GM21737 (cell line): ENCODE data around the gene GPATCH2L.

Source experiments
- ATAC-seq: cut with Tn5 transposase; IDR thresholded peaks from one replicate; pipeline ENCODE4 v1.9.1; 2021; ENCODE audit warnings: mild to moderate bottlenecking, moderate library complexity; ENCODE audit not compliant: unreplicated experiment

GPATCH2L gene

GRCh38 chr14:76135722-76136121 is 16.0 kb upstream of the GPATCH2L start:
- no peak for ATAC-seq

DNA sequence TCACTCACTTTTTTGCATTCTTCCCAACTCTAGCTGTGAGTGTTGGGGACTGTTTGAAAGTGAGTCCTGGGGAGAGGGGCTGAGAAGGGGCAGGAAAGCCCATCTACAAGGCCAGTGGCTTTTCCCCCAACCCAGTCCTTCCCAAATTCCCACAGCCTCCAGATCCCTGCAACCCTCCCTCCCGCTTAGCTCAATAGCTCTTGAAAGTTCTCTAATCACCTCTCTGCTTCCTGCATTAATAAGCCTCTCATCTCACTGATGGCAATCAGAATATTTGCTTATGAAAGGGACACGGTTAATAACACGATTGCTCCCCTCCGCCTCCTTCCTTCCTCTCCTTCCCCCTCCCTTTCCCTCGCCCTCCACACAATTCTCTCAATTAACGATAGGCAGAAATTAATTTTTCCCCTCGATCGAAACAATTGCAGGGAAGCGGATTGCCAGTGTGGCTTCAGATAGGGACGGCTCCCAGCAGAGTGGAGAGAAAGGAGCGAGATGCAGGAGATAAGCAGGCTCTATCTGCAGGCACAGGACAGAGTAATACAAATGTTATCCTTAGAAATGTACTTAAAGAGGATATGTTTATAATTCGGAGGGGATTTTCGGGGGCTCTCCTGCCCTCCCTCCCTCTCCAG is 15.1 kb upstream of the GPATCH2L start:
- ATAC-seq: no peak

DNA sequence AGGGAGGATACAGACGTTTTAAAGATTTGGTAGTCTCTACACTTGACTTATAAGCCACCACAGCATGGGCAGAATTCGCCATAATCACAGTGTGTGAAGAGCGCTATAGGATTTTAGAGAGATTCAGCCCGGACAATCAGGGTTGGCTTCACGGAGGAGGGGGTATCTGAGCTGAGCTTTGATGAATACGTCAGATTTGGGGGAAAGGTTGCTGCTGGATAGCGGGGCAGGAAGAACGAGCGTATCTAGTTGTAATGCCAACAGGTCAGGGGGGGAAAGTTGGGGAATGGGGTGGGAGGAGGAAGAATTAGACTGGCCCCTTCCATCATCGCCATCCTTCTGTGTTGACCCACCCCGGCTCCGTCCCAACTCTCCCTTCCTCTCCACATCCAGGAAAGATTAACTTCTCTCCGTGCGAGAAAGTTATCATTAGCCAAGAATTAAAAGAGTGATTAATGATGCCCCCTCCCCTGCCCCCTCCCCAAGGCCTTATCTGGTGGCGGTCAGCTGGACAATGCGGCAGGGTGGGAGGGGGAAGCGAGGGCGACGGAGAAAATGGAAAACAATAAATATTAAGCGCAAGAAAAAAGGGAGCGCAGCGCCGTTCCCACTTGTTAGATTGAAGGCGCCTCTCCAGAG is 13.5 kb upstream of the GPATCH2L start:
- ATAC-seq: no peak

DNA sequence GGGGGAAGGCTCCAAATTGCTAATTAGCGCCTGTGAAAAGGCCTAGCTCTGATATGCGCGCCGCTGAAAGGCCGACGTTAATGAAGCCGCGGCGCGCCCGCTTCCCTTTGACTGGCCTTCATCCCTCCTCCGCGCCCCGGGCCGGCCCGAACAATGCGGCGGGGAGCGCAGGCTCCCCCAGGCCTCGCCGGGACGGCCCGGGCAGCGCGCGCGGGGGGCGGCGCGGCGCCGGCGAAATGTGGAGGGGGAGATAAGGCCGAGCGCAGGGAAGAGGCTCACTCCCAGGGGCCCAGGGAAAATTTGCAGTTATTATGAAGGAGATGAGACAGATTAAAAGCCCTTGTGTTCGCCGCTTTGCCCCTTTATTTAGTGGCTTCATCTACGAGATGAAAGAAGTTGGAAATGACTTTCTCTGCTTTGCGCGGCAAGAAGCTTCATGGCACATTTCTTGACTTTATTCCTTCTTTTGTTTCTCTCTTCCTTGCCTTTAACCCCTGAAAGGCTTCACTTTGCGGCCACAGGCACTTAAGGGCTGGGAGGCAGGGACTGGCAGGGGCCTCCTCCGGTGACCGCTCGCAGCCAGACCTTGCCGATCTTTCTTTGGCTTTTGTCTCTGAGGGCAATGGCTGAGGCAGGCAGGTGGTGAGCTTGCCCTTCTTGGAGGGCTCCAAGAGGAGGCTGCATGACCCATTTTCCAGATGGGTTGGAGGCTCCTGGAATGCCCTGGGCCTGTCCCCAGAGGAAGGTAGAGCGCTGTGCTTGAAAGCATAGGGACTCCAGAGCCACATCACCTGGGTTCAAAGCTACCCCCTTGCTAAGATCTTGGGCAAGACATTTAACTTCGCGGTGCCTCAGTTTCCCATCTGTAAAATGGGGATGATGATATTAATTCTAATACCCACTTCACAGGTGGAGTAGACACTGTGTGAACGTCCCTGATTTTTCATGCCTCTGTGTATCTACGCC is 12.7 kb upstream of the GPATCH2L start:
- no peak for ATAC-seq

DNA sequence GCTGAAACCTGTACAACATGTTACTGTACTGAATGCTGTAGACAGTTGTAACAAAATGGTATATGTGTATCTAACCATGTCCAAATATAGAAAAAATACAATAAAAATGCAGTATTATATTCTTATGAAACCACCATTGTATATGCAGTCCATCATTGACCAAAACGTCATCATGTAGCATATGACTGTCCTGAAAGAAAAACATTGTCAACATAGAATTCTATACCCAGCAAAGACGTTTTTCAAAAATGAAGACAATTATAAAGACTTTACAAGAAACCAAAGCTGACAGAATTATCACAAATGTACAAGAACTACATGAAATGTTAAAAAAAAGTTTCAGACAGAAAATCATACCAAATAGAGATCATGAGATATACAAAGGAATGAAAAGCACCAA is 8.1 kb upstream of the GPATCH2L start:
- ATAC-seq: no peak

- ATAC-seq: no peak
These were observed 4.7 kb upstream of the GPATCH2L start for GRCh38 chr14:76146976-76147375.

DNA sequence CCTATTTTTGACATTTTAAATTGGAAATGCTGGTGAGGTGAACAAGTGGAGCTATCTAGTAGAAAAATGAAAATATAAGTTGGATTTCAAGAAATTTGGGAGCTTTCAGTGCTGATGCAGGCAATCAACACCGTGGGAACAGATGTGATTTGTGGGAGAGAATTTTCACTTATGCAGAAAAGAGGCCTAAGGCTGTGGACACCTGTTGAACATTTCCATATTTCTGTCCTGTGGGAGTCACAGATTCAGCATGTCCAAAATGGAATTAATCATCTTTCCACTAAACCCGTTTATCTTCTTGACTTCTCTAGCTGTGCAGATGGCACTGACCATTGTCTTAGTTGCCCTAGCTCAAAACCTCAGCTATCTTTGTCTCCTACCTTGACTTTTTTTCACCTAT is 2.5 kb upstream of the GPATCH2L start:
- no peak for ATAC-seq

GRCh38 chr14:76152333-76152681 is 585 bp downstream of the GPATCH2L start:
- ATAC-seq: peak; percentile 69

DNA sequence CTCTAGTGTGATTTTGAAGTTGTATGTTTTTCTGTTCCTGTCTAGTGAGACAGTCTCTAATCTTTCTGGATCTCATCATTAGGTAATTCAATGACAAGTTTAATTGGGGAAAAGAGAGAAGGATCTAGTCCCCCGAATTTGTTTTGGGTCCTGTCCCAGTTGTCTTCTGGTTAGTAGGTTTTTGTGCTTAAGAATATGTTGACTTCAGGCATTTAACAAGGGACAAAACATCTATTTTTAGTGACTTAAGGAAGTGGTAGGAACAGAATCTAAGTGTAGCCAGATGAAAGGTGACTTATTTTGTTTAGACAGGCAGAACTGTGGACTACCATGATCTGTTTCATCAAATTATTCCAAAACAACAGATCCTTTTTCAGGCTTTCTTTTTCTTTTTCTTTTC is 2.2 kb downstream of the GPATCH2L start:
- no peak for ATAC-seq

DNA sequence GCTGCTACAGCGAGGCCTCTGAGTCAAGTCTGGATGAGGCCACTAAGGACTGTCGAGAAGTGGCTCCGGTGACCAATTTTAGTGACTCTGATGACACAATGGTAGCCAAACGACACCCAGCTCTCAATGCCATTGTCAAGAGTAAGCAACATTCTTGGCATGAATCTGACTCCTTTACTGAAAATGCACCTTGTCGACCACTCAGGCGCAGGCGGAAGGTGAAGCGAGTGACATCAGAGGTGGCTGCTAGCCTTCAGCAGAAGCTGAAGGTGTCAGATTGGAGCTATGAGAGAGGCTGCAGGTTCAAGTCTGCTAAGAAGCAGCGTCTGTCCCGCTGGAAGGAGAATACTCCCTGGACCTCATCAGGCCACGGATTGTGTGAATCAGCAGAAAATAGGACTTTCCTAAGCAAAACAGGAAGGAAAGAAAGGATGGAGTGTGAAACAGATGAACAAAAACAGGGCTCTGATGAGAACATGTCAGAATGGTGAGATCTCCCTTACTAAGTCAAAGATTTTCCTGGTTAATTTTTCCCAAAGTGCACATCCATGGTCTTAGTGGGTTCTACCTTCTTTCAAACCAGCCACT is 2.9 kb downstream of the GPATCH2L start:
- no peak for ATAC-seq

DNA sequence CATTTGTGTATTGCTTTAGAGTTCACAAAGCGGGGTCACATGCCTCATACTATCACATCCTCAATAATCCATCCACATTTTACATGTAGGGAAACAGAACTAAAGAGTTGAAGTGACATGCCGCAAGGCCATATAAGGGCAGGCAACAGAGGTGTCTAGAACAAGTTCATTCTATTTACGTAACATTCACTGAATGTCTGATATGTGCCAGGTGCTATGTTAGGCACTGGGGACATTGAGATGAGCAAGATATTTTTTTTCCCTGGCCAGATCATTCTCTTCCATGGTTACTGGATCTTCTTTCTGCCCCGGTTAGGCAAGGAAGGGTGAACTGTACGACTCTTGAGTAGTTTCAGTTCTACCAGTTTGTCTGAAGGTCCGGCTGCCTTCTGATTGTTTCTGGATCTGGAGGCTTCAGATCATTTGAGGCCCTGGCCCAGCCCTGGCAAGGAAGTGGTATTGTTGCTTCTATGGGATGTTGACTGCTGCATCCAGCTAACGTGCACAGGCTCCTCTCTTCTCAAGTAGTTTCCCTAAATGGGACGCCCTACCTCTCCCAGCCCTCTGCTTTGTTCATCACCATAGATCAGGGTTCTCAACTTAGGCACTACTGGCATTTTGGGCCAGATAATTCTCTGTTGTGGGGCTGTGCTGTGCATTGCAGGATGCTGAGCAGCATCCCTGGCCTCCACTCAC is 12.1 kb downstream of the GPATCH2L start:
- no peak for ATAC-seq

DNA sequence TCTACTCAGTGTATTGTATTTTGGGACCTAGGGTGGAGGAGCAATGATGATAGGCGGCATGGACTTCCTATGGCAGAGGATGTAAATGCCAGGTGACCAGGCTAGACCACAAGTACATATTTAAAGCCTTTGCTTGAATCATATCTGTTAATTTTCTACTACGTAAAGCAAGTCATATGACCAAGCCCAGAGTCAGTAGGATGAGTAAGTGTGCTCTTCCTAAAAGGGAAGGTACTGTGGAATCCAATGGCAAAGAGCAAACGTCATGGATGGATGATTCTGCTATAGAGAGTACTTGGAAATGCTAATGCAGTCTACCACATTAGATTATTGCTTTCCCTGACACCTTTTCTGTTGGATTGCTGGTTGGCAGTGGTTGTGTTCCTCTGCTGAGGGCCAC is 16.8 kb downstream of the GPATCH2L start:
- no peak for ATAC-seq

DNA sequence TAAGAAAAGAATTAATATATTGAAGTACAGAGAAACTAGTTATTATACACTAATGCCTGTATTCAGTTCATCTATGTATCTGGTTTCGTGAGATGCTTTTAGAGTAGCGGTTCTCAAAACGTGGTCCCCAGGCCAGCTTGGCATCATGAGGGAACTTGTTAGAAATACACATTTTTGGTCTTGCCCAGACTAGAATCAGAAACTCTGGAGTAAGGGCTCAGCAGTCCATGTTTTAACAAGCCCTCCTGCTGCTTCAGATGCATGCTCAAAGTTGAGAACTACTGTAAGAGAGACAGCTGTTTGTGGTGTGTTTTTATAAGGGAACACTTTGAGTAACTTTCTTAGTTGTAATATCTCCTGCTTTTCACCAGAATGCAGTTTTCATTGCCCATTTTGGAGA is 18.1 kb downstream of the GPATCH2L start:
- ATAC-seq: no peak

GRCh38 chr14:76174982-76175381 is 23.3 kb downstream of the GPATCH2L start:
- no peak for ATAC-seq

DNA sequence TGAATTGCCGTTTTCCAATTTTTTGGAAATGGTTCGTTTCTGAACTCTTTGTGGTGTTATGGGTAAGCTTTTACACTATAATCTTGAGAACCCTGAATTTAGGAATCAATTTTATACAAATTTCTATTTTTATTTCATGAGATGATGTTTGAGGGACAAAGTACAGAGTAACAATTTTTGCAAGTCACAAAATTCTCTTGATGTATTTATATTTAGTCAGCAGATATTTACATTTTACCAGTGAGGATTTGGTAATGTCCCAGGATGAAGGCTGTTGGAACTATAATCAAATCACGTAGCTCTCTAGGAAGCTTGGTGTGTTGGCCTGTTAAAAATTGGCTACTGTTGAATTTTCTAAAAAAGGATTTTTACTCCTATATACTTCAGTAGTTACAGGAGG is 24.2 kb downstream of the GPATCH2L start:
- ATAC-seq: no peak

GRCh38 chr14:76181546-76181945 is 29.8 kb downstream of the GPATCH2L start:
- no peak for ATAC-seq

GRCh38 chr14:76186308-76187027 is 34.7 kb downstream of the GPATCH2L start:
- no peak for ATAC-seq

DNA sequence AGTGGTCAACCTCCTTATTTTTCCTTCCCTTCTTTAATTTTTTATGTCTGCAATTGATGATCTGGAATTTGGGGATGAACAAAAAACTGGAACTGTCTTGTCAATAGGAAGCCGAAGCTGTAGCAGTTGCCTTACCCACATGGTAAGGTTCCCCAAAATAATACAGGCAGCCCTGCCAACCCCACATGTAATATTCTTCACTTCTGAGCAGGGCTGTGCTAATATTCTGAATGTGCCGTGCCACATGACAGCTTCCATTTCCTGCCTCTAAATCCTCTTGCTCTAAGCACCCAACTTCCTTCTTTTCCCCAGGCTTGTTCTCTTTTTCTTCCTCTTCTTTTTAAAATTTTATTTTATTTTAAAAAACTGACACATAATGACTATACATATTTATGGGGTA is 39.6 kb downstream of the GPATCH2L start:
- ATAC-seq: no peak

GRCh38 chr14:76193696-76194095 is 42.0 kb downstream of the GPATCH2L start:
- no peak for ATAC-seq

DNA sequence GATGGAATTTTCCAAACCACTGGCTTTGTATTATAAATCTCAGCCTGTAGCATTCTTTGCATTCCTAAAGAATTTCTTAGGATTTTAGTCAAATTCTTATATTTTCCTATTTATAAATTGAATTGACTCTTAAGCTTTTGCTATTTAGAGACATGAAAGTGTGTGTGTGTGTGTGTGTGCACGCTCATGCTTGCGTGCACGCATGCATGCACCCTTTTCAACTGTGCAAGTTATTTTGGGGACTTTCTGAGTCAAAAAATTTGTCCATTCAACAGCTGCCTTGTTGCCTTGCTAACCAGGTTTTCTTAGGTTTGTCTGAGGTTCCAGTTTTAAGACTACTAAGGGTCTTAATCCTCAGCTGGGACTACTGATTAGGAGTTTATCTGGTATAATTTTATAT is 42.6 kb downstream of the GPATCH2L start:
- ATAC-seq: no peak
